HG03060 (cell line): Measurements from ENCODE around the gene ADAM11.

Experiments
- ATAC-seq: cut with Tn5 transposase; IDR thresholded peaks from one replicate; pipeline ENCODE4 v1.9.1; 2021; ENCODE audit warnings: low read depth, moderate number of reproducible peaks; ENCODE audit not compliant: unreplicated experiment

The ADAM11 gene

GRCh38 chr17:44757045-44757917 lies 1.5 kb upstream of the ADAM11 start:
- no peak for ATAC-seq

GRCh38 chr17:44757918-44758413 lies 822 bp upstream of the ADAM11 start:
- ATAC-seq: no peak

- ATAC-seq: no peak
Measured at GRCh38 chr17:44759086-44759915, 513 bp downstream of the ADAM11 start.

DNA sequence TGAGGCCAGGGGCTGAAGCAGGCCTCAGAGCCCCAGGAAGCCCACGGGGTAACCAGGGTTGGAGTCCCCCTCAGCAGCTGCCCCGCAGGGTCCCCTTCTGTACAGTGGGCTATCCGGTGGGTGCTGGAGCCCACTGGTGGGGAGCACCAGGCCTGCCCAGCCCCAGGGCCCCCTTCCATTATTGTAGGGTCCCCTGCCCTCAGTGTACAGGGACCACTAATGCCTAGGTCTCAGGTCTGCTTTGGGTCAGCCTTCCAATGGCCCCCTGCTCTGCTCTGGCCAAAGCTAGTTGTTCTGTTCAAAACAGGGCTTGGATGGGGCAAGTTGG lies 1.1 kb downstream of the ADAM11 start:
- no peak for ATAC-seq

GRCh38 chr17:44760474-44761308 lies 1.9 kb downstream of the ADAM11 start:
- no peak for ATAC-seq

GRCh38 chr17:44761932-44762810 lies 3.4 kb downstream of the ADAM11 start:
- ATAC-seq: no peak

DNA sequence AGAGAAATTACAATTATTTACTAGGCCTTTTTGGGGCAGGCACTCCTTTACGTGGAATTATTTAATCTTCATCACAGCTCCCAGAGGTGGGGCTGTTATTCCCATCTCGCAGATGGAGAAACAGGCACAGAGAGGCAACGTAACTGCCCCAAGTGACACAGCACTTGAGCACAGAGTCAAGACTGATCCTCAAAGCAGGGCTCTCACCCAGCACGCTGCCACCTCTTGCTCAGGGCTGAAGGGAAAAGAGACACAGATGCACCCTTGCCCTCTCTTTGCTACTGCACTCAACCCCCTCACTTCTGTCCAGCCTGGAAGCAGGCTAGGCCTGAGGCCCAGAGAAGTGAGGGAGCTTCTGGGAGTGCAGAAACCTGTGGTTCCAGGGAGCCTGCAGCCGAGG lies 4.4 kb downstream of the ADAM11 start:
- ATAC-seq: no peak

DNA sequence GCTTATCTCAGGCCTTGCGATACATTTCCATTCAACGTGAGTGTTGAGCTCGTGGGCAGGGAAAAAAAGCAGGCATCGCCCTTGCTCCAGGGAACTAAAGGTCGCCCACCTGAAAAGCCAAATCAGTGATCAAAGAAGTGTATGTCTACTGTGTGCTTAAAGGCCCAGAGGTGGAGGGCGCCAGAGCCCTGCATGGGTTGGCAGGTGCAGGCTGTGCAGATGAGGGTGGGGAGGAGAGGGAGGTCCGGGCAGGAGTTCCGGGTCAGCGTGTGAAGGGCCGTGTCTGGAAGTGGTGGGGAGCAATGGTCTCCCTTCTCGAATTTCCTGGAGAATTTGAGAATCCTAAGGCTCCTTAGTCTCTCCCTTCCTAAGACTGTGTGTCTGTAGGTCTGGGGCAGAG lies 7.2 kb downstream of the ADAM11 start:
- no peak for ATAC-seq

GRCh38 chr17:44766409-44767038 lies 7.7 kb downstream of the ADAM11 start:
- no peak for ATAC-seq

DNA sequence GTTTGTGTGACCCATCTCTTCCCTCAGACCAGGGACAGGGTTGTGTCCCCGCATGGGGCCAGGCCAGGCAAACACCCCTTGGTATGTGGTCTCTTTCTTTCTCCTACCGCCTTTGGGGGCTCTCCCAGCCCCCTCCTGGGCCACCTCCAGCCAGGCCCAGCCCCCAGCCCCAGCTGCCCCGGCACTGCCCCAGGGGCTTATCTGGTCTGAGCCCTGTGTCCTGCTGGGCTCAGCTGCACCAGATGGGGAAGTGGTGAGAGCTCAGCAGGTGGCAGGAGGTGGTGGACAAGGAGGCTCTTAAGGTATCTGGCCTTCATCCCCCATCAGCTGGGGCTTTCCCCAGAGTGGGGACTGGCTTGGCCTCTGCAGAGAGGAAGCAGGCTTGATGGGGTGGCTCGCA lies 8.7 kb downstream of the ADAM11 start:
- ATAC-seq: no peak

- ATAC-seq: no peak
Measured at GRCh38 chr17:44768505-44769142, 9.8 kb downstream of the ADAM11 start.

DNA sequence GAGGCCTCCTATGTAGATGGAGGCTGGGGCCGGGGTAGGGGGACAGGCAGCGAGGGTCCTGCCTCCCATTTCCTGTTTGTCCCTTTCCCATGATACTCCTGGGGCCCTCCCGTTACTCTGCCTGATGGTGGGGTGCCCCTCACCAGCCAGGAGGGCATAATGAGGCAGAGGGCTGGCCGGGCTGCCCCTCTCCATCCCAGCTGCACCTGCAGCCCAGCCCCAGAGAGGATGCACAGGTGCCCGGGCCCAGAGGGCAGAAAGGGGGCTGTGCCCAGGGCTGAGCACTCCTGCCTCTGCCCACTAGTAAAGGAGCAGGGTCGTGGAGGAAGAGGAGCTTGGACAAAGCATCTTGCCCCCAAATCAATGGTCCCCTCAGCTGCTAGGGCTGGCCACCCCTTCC lies 10.4 kb downstream of the ADAM11 start:
- no peak for ATAC-seq

- ATAC-seq: no peak
Measured at GRCh38 chr17:44769647-44770084, 10.9 kb downstream of the ADAM11 start.

- ATAC-seq: no peak
Measured at GRCh38 chr17:44770166-44770925, 11.6 kb downstream of the ADAM11 start.

DNA sequence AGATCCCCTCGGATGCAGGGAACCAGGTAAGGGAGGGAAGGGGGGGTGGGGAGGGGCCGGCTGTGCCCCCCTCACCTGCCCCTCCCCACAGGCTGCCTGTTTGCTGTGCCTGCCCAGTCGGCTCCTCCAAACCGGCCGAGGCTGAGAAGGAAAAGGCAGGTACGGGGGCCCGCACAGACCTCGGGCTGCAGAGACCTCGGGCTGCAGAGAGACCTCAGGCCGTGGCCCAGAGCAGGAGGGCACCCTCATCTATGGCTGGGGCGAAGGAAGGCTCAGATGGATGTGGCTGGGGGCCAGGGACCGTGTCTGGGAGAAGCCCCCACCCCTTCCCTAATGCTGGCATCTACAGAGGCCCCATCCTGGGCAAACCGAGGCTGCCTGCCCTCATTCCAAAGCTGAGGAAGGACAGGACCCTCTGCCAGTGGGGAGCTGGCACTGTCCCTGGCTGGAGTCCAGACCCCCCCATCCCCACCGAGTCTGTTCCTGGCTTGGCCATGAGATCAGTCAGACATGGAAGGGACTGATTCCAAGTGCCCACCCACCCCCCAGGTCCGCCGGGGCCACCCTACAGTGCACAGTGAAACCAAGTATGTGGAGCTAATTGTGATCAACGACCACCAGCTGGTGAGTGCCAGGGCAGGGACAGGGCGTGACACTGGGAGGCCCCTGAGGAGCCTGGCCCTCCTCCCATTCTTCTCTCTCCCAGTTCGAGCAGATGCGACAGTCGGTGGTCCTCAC lies 13.7 kb downstream of the ADAM11 start:
- ATAC-seq: no peak

GRCh38 chr17:44773140-44773539 lies 14.4 kb downstream of the ADAM11 start:
- ATAC-seq: no peak
